ENCODE data around the gene S1PR1. TPM values are rescaled to one million over a fixed set of nuclear protein-coding genes. Genes with fewer than 3 reads are reported as not detected.
A peak's percentile ranks its signal among the peaks of the same experiment; 100 is the strongest.
"Not testable (repeated sequence)": the region's sequence is repeated elsewhere in the genome, so short reads cannot be mapped to it uniquely, and the experiment has no call there.

Gene S1PR1
- total RNA-seq, 3 donors from 2014 or later: 97.7 to 112 (median 111) TPM

- not testable (repeated sequence) for H3K9me3 Mint-ChIP-seq; H3K27me3 Mint-ChIP-seq (ENCODE audit: low read depth); DNase-seq; H3K4me1 Mint-ChIP-seq (ENCODE audit: low read depth); ATAC-seq; H3K36me3 Mint-ChIP-seq (ENCODE audit: insufficient read depth); H3K4me3 Mint-ChIP-seq
Observed at GRCh38 chr1:101206139-101206538, 30.7 kb upstream of the S1PR1 start.

GRCh38 chr1:101207271-101207670 lies 29.5 kb upstream of the S1PR1 start:
- DNase-seq; H3K4me1 Mint-ChIP-seq (ENCODE audit: low read depth); H3K27me3 Mint-ChIP-seq (ENCODE audit: low read depth); H3K36me3 Mint-ChIP-seq (ENCODE audit: insufficient read depth); ATAC-seq; H3K9me3 Mint-ChIP-seq; H3K4me3 Mint-ChIP-seq: not testable (repeated sequence)

- Mint-ChIP-seq H3K27me3 (ENCODE audit: low read depth) (no peaks in the 10 kb centered on the region), H3K9me3 (no peaks in the 10 kb centered on the region), H3K4me3 (no peak overlapping the region), H3K4me1 (ENCODE audit: low read depth) (peaks cover 2% of the 10 kb centered on the region), H3K36me3 (ENCODE audit: insufficient read depth) (no peaks in the 10 kb centered on the region)
- ATAC-seq (no peak), DNase-seq (no peak)
Observed at GRCh38 chr1:101207891-101208290, 28.9 kb upstream of the S1PR1 start.

DNA sequence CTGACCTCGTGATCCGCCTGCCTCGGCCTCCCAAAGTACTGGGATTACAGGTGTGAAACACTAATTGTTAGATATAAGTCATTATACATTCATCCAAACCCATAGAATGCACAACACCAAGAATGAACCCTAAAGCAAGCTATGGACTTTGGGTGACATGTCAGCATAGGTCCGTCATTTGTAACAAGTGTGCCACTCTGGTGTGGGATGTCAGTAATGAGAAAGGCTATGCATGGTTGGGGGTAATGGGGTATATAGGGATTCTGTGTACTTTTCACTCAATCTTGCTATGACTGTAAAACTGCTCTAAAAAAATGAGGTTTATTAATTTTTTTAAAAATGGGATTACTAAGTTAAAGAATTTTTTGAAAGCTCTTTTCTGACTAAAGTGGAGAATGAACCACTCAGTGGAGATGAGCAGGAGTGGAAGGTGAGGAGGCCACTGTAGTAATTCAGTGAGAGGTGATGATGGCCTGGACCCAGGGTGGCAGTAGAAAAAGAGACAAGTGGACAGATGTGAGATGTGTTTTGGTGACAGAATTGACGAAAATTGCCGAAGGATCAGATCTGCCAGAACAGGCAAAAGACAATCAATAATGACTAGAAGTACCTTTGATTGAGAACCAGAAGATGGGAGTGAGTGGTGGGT lies 21.3 kb upstream of the S1PR1 start:
- no peaks in the 10 kb centered on the region for H3K27me3 Mint-ChIP-seq (ENCODE audit: low read depth)
- no peaks in the 10 kb centered on the region for H3K36me3 Mint-ChIP-seq (ENCODE audit: insufficient read depth)
- no peak for DNase-seq
- no peak overlapping the region for H3K4me3 Mint-ChIP-seq
- no peaks in the 10 kb centered on the region for H3K9me3 Mint-ChIP-seq
- peak in 1 of 2 donors; percentile 50 for ATAC-seq
- H3K4me1 Mint-ChIP-seq (ENCODE audit: low read depth): peaks cover 8% of the 10 kb centered on the region

GRCh38 chr1:101216623-101217022 lies 20.2 kb upstream of the S1PR1 start:
- no peaks in the 10 kb centered on the region for H3K36me3 Mint-ChIP-seq (ENCODE audit: insufficient read depth)
- no peaks in the 10 kb centered on the region for H3K27me3 Mint-ChIP-seq (ENCODE audit: low read depth)
- no peak overlapping the region for H3K4me3 Mint-ChIP-seq
- no peaks in the 10 kb centered on the region for H3K9me3 Mint-ChIP-seq
- ATAC-seq (no peak), DNase-seq (no peak)
- peaks cover 18% of the 10 kb centered on the region for H3K4me1 Mint-ChIP-seq (ENCODE audit: low read depth)

DNA sequence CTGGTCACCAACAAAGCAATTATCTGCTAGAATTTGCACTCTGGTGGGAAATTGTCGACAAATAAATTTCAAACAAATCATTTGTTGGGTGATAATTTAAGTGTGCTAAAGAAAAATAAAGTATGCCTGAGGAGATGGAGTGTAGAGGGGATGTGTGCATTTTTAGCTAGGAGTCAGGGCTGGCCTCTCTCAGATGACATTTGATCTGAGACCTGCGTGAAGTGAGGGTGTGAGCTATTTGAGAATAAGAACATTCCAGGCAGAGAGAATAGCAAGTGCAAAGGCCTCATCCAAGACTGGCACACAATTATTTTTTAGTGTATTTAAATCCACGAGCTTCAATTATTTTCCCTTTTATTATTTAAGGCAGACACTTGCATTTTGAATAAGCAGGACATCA lies 19.7 kb upstream of the S1PR1 start:
- Mint-ChIP-seq H3K36me3 (ENCODE audit: insufficient read depth) (no peaks in the 10 kb centered on the region), H3K27me3 (ENCODE audit: low read depth) (no peaks in the 10 kb centered on the region), H3K4me1 (ENCODE audit: low read depth) (peaks cover 23% of the 10 kb centered on the region), H3K9me3 (no peaks in the 10 kb centered on the region), H3K4me3 (no peak overlapping the region)
- DNase-seq (no peak), ATAC-seq (no peak)

GRCh38 chr1:101218968-101219367 lies 17.9 kb upstream of the S1PR1 start:
- not testable (repeated sequence) for H3K4me3 Mint-ChIP-seq; DNase-seq; H3K27me3 Mint-ChIP-seq (ENCODE audit: low read depth); ATAC-seq; H3K36me3 Mint-ChIP-seq (ENCODE audit: insufficient read depth); H3K9me3 Mint-ChIP-seq
- peaks cover 28% of the 10 kb centered on the region for H3K4me1 Mint-ChIP-seq (ENCODE audit: low read depth)

DNA sequence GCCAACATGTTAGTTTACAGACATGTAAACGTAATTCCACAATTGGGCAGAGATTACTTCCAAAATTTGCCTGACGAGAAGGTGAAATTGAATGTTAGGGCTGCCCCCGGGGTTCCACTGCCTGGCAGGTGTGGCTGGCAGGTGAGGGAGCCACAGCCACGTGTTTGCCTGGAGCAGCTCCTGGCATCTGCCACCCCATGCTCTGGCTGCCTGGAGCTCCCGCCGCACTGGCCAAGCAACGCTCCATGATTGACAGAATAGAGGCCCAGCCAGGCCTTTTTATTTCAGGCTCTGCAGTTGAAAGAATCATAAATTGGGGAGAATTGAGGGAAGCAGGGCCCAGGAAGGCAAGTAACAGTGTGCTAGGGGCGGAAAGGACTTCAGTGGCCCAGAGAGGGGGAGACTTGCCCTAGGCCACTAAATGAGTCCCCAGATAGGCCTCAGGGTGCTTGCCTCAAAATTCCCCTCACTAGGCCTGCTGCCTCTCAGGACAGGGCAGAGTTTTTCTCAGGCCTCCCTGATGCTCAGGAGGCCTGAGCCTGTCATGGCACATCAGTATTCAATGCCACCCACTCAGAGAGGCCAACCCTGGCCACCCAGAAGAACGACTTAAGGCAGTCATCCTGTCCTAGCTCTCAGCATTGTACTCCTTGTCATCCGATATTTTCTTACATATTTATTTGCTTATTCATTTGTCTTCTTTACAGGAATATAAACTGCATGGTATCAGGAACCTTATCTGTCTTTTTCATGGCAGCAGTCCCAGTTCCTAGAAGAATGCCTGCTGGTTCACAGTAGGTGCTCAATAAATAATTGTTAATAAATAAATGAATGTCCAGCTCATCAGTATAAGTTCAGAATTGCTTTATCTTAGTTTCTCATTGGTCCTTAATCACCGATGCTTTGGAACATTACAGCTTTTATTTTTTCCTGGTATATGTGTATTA lies 16.6 kb upstream of the S1PR1 start:
- no peaks in the 10 kb centered on the region for H3K9me3 Mint-ChIP-seq
- DNase-seq (no peak), ATAC-seq (no peak)
- no peaks in the 10 kb centered on the region for H3K27me3 Mint-ChIP-seq (ENCODE audit: low read depth)
- H3K4me1 Mint-ChIP-seq (ENCODE audit: low read depth): peaks cover 28% of the 10 kb centered on the region
- H3K36me3 Mint-ChIP-seq (ENCODE audit: insufficient read depth): no peaks in the 10 kb centered on the region
- H3K4me3 Mint-ChIP-seq: no peak overlapping the region

DNA sequence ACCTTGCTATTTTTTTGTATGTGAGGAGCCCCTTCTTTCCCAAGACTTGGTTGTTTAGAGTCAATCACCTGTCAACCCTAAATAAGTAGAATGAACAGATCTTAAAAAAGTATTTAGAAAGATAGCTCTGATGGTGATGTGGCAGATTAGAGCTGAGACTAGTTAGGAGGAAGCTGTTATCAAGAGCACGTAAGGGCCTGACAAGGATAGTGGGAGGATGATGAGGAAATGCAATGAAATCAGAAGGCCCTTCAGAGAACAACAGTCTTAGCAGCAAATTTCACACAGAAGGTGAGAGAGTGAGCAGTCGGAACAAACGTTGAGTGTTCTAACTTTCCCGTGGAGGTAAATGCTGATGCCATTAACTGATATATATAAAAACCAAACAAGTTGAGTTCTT lies 15.9 kb upstream of the S1PR1 start:
- DNase-seq (no peak), ATAC-seq (no peak)
- Mint-ChIP-seq H3K4me1 (ENCODE audit: low read depth) (peaks cover 24% of the 10 kb centered on the region), H3K27me3 (ENCODE audit: low read depth) (no peaks in the 10 kb centered on the region), H3K36me3 (ENCODE audit: insufficient read depth) (no peaks in the 10 kb centered on the region), H3K9me3 (no peaks in the 10 kb centered on the region), H3K4me3 (no peak overlapping the region)

DNA sequence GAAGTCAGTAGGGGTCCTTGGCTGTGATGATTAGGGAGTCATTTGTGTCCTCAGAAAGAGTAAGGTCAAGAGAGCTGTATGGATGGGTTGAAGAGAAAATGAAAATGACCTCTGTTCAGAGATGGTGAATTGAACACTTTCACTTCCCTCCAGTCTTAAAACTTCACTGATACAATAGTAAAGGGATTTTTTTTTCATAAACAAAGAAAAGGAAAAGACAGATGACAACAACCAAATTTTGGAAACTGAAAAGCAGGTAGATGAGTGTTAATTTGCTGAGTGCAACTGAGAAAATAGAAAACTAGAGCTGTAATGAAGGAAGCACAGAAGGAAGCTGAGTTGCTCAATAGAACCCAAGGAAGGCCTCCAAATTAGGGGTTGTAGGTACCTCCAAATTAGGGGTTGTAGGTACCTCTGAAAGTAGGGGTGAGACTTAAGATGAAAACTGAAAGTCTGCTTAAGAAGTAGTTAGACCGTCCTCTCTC lies 14.8 kb upstream of the S1PR1 start:
- DNase-seq: no peak
- no peaks in the 10 kb centered on the region for H3K9me3 Mint-ChIP-seq
- no peaks in the 10 kb centered on the region for H3K27me3 Mint-ChIP-seq (ENCODE audit: low read depth)

DNA sequence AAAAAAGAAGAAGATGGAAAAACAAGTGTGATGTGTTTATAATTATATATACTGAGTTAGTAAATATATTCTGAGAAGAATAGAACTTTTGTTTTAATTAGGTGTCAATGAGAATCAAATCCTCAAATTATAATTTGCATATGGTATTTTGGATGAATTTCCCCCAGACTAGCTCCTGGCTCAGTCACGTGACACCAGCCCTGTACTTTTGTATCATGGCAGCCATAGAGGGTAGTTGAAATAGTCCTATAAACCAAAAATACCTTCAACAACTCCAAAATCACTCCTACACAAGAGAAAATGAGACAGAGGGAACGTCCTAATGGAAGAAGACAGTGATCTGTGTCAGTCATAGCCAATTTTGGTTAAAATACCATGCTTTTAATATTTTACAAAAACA lies 9.0 kb upstream of the S1PR1 start:
- H3K4me3 Mint-ChIP-seq: no peak overlapping the region
- H3K4me1 Mint-ChIP-seq (ENCODE audit: low read depth): peaks cover 37% of the 10 kb centered on the region
- peaks cover 4% of the 10 kb centered on the region for H3K9me3 Mint-ChIP-seq
- peaks cover 3% of the 10 kb centered on the region for H3K36me3 Mint-ChIP-seq (ENCODE audit: insufficient read depth)
- no peak for DNase-seq
- H3K27me3 Mint-ChIP-seq (ENCODE audit: low read depth): no peaks in the 10 kb centered on the region
- ATAC-seq: no peak

More for the DNA sequence above, 14.8 kb upstream of the S1PR1 start:
- ATAC-seq: no peak
- peaks cover 21% of the 10 kb centered on the region for H3K4me1 Mint-ChIP-seq (ENCODE audit: low read depth)
- H3K4me3 Mint-ChIP-seq: peak overlapping the region; percentile 22
- H3K36me3 Mint-ChIP-seq (ENCODE audit: insufficient read depth): no peaks in the 10 kb centered on the region

- no peak overlapping the region for H3K4me3 Mint-ChIP-seq
- no peaks in the 10 kb centered on the region for H3K27me3 Mint-ChIP-seq (ENCODE audit: low read depth)
- H3K4me1 Mint-ChIP-seq (ENCODE audit: low read depth): peaks cover 44% of the 10 kb centered on the region
- no peak for ATAC-seq
- H3K9me3 Mint-ChIP-seq: peaks cover 4% of the 10 kb centered on the region
- peaks cover 3% of the 10 kb centered on the region for H3K36me3 Mint-ChIP-seq (ENCODE audit: insufficient read depth)
- DNase-seq: no peak
Observed at GRCh38 chr1:101228424-101229134, 8.2 kb upstream of the S1PR1 start.

DNA sequence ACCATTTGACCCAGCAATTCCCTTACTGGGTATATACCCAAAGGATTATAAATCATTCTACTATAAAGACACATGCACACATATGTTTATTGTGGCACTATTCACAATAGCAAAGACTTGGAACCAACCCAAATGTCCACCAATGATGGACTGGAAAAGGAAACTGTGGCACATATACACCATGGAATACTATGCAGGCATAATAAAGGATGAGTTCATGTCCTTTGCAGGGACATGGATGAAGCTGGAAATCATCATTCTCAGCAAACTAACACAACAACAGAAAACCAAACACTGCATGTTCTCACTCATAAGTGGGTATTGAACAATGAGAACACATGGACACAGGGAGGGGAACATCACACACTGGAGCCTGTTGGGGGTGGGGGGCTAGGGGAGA lies 4.6 kb upstream of the S1PR1 start:
- H3K9me3 Mint-ChIP-seq; ATAC-seq; H3K27me3 Mint-ChIP-seq (ENCODE audit: low read depth); DNase-seq; H3K4me3 Mint-ChIP-seq; H3K36me3 Mint-ChIP-seq (ENCODE audit: insufficient read depth): not testable (repeated sequence)
- peaks cover 60% of the 10 kb centered on the region for H3K4me1 Mint-ChIP-seq (ENCODE audit: low read depth)

- Mint-ChIP-seq H3K36me3 (ENCODE audit: insufficient read depth) (peaks cover 7% of the 10 kb centered on the region), H3K9me3 (peaks cover 4% of the 10 kb centered on the region), H3K27me3 (ENCODE audit: low read depth) (no peaks in the 10 kb centered on the region), H3K4me1 (ENCODE audit: low read depth) (peaks cover 55% of the 10 kb centered on the region), H3K4me3 (no peak overlapping the region)
- no peak for DNase-seq
- no peak for ATAC-seq
Observed at GRCh38 chr1:101233495-101233894, 3.3 kb upstream of the S1PR1 start.
